BJ (cell line): Measurements from ENCODE around the gene SRGAP3. TPM values are rescaled to one million over a fixed set of nuclear protein-coding genes. Genes with fewer than 3 reads are reported as not detected.

Source experiments
- CTCF ChIA-PET: fragments of 350-600 bp; formaldehyde crosslinking; extraction: SDS; loops from one replicate; lab custom pipeline; 2021; ENCODE audit warnings: antibody characterized with exemption, inconsistent platforms; lab: Yijun Ruan, JAX
- POLR2A ChIA-PET: fragments of 300-600 bp; sonication (Branson Sonifier 250); formaldehyde crosslinking; extraction: SDS; loops from one replicate; lab custom pipeline; 2021; ENCODE audit warnings: antibody characterized with exemption; lab: Charles Lee
- DNase-seq: peaks from one replicate; pipeline ENCODE4 v3.0.0-alpha.2; 2011; ENCODE audit warnings: low read depth
- H3K27me3 ChIP-seq: 2 replicates; pipeline ENCODE4 v1.6.0; 2011; ENCODE audit warnings: low read length; ENCODE audit not compliant: control insufficient read depth, insufficient read depth
- H3K36me3 ChIP-seq: 2 replicates; pipeline ENCODE4 v1.5.1; 2011; ENCODE audit warnings: low read length; ENCODE audit not compliant: control insufficient read depth, insufficient read depth
- H3K4me3 ChIP-seq: 2 replicates; pipeline ENCODE4 v1.5.1; 2011; ENCODE audit warnings: low read depth, mild to moderate bottlenecking, control low read depth, low read length
- polyA plus RNA-seq: library from polyadenylated mRNA; depleted of rRNA; stranded (reverse); fragments of >200 nt; gene quantifications from 2 replicates; pipeline ENCODE4 v1.2.3, GENCODE V29; 2011
- TF ChIP-seq, protein P1 (sequence below): IDR thresholded peaks from 2 replicates; pipeline ENCODE4 v1.5.1; 2011; ENCODE audit warnings: low read depth, mild to moderate bottlenecking, control low read depth, inconsistent platforms, low read length, moderate library complexity; ENCODE audit not compliant: insufficient read depth

The SRGAP3 gene
- polyA plus RNA-seq, 1 experiment, result 0.75 TPM

DNA sequence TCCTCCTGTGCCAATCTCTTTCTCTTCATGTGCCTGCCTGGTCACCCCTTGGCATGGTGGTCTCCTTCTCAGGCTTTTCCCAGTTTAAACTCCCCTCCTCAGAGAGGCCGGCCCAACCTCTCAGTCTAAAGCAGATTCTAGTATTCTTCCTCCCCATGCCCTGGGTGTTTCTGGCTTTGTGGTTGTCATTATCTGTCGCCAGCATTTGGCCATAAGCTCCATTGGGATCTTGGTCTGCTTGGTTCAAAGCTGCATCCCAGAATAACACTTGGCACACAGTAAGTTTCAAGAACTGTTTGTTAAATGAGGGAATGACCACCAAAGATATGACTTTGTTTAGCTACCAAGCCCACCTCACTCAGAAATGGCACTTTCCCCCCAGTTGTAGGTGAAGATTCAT is 275.0 kb downstream of the SRGAP3 start:
- CTCF ChIA-PET, result interaction anchor here (0.9 to 8.3 kb wide), 5 partner anchors 11 to 328 kb away, joined by 3 to 83 read pairs (median 4); partner anchors contain the start of genes OXTR and RAD18
- TF ChIP-seq, protein P1, sequence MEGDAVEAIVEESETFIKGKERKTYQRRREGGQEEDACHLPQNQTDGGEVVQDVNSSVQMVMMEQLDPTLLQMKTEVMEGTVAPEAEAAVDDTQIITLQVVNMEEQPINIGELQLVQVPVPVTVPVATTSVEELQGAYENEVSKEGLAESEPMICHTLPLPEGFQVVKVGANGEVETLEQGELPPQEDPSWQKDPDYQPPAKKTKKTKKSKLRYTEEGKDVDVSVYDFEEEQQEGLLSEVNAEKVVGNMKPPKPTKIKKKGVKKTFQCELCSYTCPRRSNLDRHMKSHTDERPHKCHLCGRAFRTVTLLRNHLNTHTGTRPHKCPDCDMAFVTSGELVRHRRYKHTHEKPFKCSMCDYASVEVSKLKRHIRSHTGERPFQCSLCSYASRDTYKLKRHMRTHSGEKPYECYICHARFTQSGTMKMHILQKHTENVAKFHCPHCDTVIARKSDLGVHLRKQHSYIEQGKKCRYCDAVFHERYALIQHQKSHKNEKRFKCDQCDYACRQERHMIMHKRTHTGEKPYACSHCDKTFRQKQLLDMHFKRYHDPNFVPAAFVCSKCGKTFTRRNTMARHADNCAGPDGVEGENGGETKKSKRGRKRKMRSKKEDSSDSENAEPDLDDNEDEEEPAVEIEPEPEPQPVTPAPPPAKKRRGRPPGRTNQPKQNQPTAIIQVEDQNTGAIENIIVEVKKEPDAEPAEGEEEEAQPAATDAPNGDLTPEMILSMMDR, result no peak
- POLR2A ChIA-PET, result no interaction called here

DNA sequence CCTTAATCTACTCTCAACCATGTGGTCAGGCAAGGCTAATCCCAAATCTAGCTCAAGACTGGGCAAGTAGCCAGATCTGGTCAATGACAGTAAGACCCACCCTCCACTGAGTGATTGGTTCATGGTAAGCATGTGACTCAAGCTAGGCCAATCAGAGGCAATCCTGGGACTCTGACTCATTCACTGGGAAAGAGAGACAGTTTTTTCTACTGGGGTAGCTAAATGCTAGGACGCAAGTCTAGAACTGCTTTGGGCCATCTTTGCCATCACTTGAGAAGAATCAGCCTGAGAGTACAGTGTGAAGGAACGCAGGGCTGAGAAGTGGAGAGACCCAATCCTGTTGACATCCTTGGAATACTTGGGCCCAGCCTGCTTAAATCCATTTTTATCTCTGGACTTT is 276.8 kb downstream of the SRGAP3 start:
- DNase-seq, result no peak
- CTCF ChIA-PET, result interaction anchor here (0.6 to 8.3 kb wide), 10 partner anchors 9 to 330 kb away, joined by 3 to 83 read pairs (median 8); partner anchors contain the start of gene OXTR

More for the DNA sequence above, 275.0 kb downstream of the SRGAP3 start:
- DNase-seq, result no peak
- 0 out of 2 replicates have a peak, but pooled peaks cover 3% of the 10 kb centered on the region for H3K27me3 ChIP-seq
- no peaks in the 10 kb centered on the region for H3K36me3 ChIP-seq
- no peak overlapping the region for H3K4me3 ChIP-seq

DNA sequence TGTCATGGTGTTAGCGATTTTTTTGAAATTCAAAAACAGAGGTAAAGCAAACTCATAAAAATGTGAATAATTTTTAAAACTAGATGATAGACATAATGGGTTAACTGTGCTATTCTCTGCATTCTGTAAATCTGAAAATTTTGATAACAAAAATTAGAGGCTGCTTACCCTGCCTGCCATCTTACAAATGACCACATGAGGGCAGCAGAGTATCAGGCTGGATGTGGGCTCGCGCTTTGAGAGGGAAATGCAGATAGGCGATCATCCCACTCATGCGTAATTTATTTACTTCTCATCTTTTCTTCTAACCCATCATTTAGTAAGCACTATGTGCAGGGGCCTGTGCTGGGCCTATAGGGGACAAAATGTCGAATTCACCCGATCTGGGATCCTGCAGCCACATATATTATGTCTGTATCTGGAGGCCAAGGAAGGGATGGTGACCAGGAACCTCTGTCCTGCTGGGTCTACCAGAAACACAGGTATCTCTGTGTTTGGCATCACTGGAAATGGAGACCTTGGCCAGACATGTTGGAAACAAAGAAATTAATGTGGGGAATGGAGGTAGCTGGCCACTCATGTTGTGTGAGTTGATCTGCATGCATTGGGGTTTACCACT is 278.4 kb downstream of the SRGAP3 start:
- POLR2A ChIA-PET, result no interaction called here
- no peak for DNase-seq
- H3K27me3 ChIP-seq, result no peaks in the 10 kb centered on the region
- H3K36me3 ChIP-seq, result no peaks in the 10 kb centered on the region
- CTCF ChIA-PET, result interaction anchor here (0.6 to 8.3 kb wide), 17 partner anchors 10 to 341 kb away, joined by 3 to 83 read pairs (median 4); partner anchors contain the start of gene OXTR
- H3K4me3 ChIP-seq, result no peak overlapping the region
- TF ChIP-seq, protein P1, result peak; percentile 93

More for the DNA sequence above, 276.8 kb downstream of the SRGAP3 start:
- POLR2A ChIA-PET, result no interaction called here
- Histone ChIP-seq H3K36me3 (no peaks in the 10 kb centered on the region), H3K4me3 (no peak overlapping the region), H3K27me3 (0 out of 2 replicates have a peak, but pooled peaks cover 1% of the 10 kb centered on the region)
- TF ChIP-seq, protein P1, result no peak

GRCh38 chr3:8969241-8969640 is 280.2 kb downstream of the SRGAP3 start:
- ChIA-PET POLR2A (no interaction called here), CTCF (interaction anchor here (0.7 to 7.0 kb wide), 12 partner anchors 14 to 336 kb away, joined by 3 to 49 read pairs (median 3); partner anchors contain the start of gene OXTR)
- Histone ChIP-seq H3K27me3 (no peaks in the 10 kb centered on the region), H3K4me3 (no peak overlapping the region), H3K36me3 (no peaks in the 10 kb centered on the region)
- DNase-seq, result no peak
- TF ChIP-seq, protein P1, result no peak

DNA sequence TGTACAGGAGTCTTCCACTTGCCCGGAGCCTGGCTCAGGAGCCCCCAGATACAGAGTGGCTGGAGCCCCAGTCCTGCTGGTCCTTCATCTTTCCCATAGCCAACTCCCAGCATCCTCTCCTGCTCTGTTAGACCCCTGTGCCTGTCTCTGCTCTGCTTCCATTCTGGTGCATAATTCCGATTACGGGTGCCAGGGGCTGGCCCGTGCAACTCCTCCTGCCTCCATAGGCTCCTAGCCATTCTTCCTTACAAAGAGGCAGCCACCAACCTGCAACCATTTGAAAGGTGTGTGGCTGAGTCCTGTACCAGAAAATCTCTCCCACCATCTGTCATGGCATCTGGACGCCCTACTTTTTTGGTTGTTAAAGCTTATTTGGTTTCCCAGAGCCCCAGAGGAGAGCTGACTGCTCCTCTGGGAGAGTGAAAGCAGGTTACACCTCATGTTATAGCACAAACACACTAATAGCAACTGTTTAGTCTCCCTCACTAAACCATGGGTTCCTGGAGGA is 281.0 kb downstream of the SRGAP3 start:
- Histone ChIP-seq H3K36me3 (no peaks in the 10 kb centered on the region), H3K27me3 (no peaks in the 10 kb centered on the region), H3K4me3 (no peak overlapping the region)
- TF ChIP-seq, protein P1, result no peak
- ChIA-PET POLR2A (no interaction called here), CTCF (interaction anchor here (0.7 to 4.7 kb wide), 5 partner anchors 81 to 334 kb away, joined by 3 to 22 read pairs (median 3); partner anchors contain the start of gene OXTR)
- DNase-seq, result no peak
